Vagina (tissue), 2 donors: Measurements from ENCODE around the gene CD86.

Experiments
- CTCF ChIP-seq, 3 experiments: fragments of 450-650 bp in 2 of 3; fragments of 200-600 bp in 1 of 3; sonication (generic) in 1 of 3; IDR thresholded peaks; one replicate each; pipeline ENCODE4 v1.5.1; 2017 to 2019; ENCODE audit warnings: antibody characterized with exemption in 3 of 3, mild to moderate bottlenecking in 2 of 3, moderate library complexity in 2 of 3
- POLR2A ChIP-seq, 2 donors: fragments of 450-650 bp; IDR thresholded peaks; one replicate each; pipeline ENCODE4 v1.6.1; 2017; ENCODE audit warnings: antibody characterized with exemption in 2 of 2, mild to moderate bottlenecking in 2 of 2, moderate library complexity in 2 of 2
- POLR2AphosphoS5 ChIP-seq, 2 donors: sonication (generic); formaldehyde crosslinking; IDR thresholded peaks; one replicate each; pipeline ENCODE4 v1.9.0; 2017; ENCODE audit warnings: antibody characterized with exemption in 2 of 2, mild to moderate bottlenecking in 2 of 2, low read depth in 1 of 2; ENCODE audit not compliant: insufficient read depth in 1 of 2

GRCh38 chr3:122006267-122006666 lies 48.9 kb upstream of the CD86 start:
- TF ChIP-seq CTCF (IDR thresholded peaks at IDR 0.05) (no peak), POLR2AphosphoS5 (IDR thresholded peaks at IDR 0.05; ENCODE audit: insufficient read depth in 1 of 2, low read depth in 1 of 2) (no peak), POLR2A (IDR thresholded peaks at IDR 0.05) (no peak)
